GM12878 (cell line): ENCODE results near the gene SMCP. TPM values are rescaled to one million over a fixed set of nuclear protein-coding genes. Genes with fewer than 3 reads are reported as not detected.

Experiments
- ATAC-seq: fragments of 200-7000 bp; cut with Tn5 transposase; 3 replicates; pipeline ENCODE4 v1.9.1; 2020; ENCODE audit warnings: mild to moderate bottlenecking, moderate library complexity
- BruUV-seq: library from RNA; stranded (reverse); fragments of 400-500 nt; replicated peaks from 2 replicates; lab custom pipeline; 2021; lab: Mats Ljungman, UMichigan
- CTCF ChIA-PET: fragments of 300-600 bp; sonication (Branson Sonifier 250); formaldehyde crosslinking; extraction: SDS; loops from one replicate; lab custom pipeline; 2021; ENCODE audit warnings: inconsistent platforms; lab: Yijun Ruan, JAX
- POLR2A ChIA-PET: fragments of 350-600 bp; formaldehyde crosslinking; extraction: SDS; loops from one replicate; lab custom pipeline; 2021; ENCODE audit warnings: inconsistent platforms; lab: Charles Lee
- RAD21 ChIA-PET: fragments of 300-600 bp; sonication (Branson Sonifier 250); formaldehyde crosslinking; loops from one replicate; lab custom pipeline; 2023; ENCODE audit warnings: antibody characterized with exemption; ENCODE audit not compliant: unreplicated experiment; lab: Charles Lee
- SMC1A ChIA-PET: fragments of 300-600 bp; sonication (Branson Sonifier 250); formaldehyde crosslinking; loops from one replicate; lab custom pipeline; 2023; ENCODE audit not compliant: unreplicated experiment, uncharacterized antibody; lab: Charles Lee
- DNase-seq: peaks from one replicate; pipeline ENCODE4 v3.0.0-alpha.2; 2011; ENCODE audit warnings: low read depth, low spot score
- FAIRE-seq: peaks from 3 replicates; lab custom pipeline; 2011; peaks lifted over from hg19 to GRCh38; lab: Jason Lieb, UNC
- H2AFZ ChIP-seq: 2 replicates; pipeline ENCODE4 v1.6.0; 2011; ENCODE audit warnings: low read depth, low read length, control low read depth; ENCODE audit not compliant: control insufficient read depth
- H3K27ac ChIP-seq: 2 replicates; pipeline ENCODE4 v1.5.1; 2011; ENCODE audit warnings: control low read depth; ENCODE audit not compliant: control insufficient read depth, insufficient read depth
- H3K27me3 ChIP-seq, 2 experiments: replicated peaks in 1 of 2; 2 replicates each; pipeline versions ENCODE4 v1.6.0 to v1.6.1; 2011; ENCODE audit warnings: low read length in 1 of 2; ENCODE audit not compliant: control insufficient read depth in 2 of 2, insufficient read depth in 2 of 2
- H3K36me3 ChIP-seq, 2 experiments: 2 replicates each; pipeline ENCODE4 v1.5.1; 2011; ENCODE audit warnings: low read length in 1 of 2; ENCODE audit not compliant: control insufficient read depth in 2 of 2, insufficient read depth in 2 of 2
- H3K4me1 ChIP-seq: 2 replicates; pipeline ENCODE4 v1.6.1; 2011; ENCODE audit warnings: mild to moderate bottlenecking, low read length, moderate library complexity, mixed read lengths; ENCODE audit not compliant: control insufficient read depth, insufficient read depth
- H3K4me2 ChIP-seq: 2 replicates; pipeline ENCODE4 v1.6.0; 2011; ENCODE audit warnings: control low read depth; ENCODE audit not compliant: control insufficient read depth, insufficient read depth
- H3K4me3 ChIP-seq: fragments of 200-600 bp; sonication (generic); 2 replicates; pipeline ENCODE4 v1.5.1; 2016
- H3K79me2 ChIP-seq: 2 replicates; pipeline ENCODE4 v1.6.0; 2011; ENCODE audit warnings: low read length; ENCODE audit not compliant: control insufficient read depth, insufficient read depth
- H3K9ac ChIP-seq: 2 replicates; pipeline ENCODE4 v1.8.0; 2011; ENCODE audit warnings: low read length, control low read depth, mixed read lengths; ENCODE audit not compliant: control insufficient read depth, insufficient read depth
- H3K9me3 ChIP-seq: replicated peaks from 3 replicates; pipeline ENCODE4 v1.5.1; 2011; ENCODE audit warnings: mild to moderate bottlenecking, low read length; ENCODE audit not compliant: control insufficient read depth, insufficient read depth
- H4K20me1 ChIP-seq: 2 replicates; pipeline ENCODE4 v1.6.0; 2011; ENCODE audit not compliant: control insufficient read depth, insufficient read depth
- BMI1 ChIP-seq: fragments of 450-650 bp; IDR thresholded peaks from 2 replicates; pipeline ENCODE4 v1.6.1; 2016; ENCODE audit warnings: mild to moderate bottlenecking, moderate library complexity, borderline replicate concordance
- IRF3 ChIP-seq: fragments of 450-650 bp; IDR thresholded peaks from 2 replicates; pipeline ENCODE4 v1.6.1; 2014; ENCODE audit warnings: mild to moderate bottlenecking
- PML ChIP-seq: IDR thresholded peaks from 2 replicates; pipeline ENCODE4 v1.6.1; 2012; ENCODE audit warnings: low read length, inconsistent platforms
- RAD21 ChIP-seq: IDR thresholded peaks from 2 replicates; pipeline ENCODE4 v1.6.1; 2011; ENCODE audit warnings: mild to moderate bottlenecking, low read depth, low read length, moderate library complexity; ENCODE audit not compliant: insufficient read depth
- SMC3 ChIP-seq: IDR thresholded peaks from 2 replicates; pipeline ENCODE4 v1.6.1; 2011; ENCODE audit warnings: low read length, improper control_type of control experiment, borderline replicate concordance
- WGBS: methylation state at CpG from one replicate; pipeline ENCODE4 v1.1.6; 2016; ENCODE audit warnings: low lambda C conversion rate; ENCODE audit not compliant: insufficient replicate concordance, insufficient coverage; ENCODE audit errors: missing lambda C conversion rate; 5-methylcytosine and 5-hydroxymethylcytosine counted together
- in situ Hi-C: fragments of 300-500 bp; cut with MboI; formaldehyde crosslinking; loops from 9 replicates; pipeline ENCODE4 v1.14.3; 2018; ENCODE audit warnings: mixed read lengths
- intact Hi-C: fragments of 100-400 bp; cut with micrococcal nuclease; formaldehyde crosslinking; loops from one replicate; pipeline ENCODE4 v1.14.2; 2022; ENCODE audit not compliant: unreplicated experiment
- polyA plus RNA-seq, 11 experiments: library from polyadenylated mRNA; depleted of rRNA in 4 of 11; unstranded in 6 of 11; stranded (reverse) in 5 of 11; fragments of >200 nt; fragmentation: Nextera tagmentation in 4 of 11; fragmentation: Illumina TruSeq in 1 of 11; extraction: Ambion mirVana in 4 of 11; extraction: Trizol in 1 of 11; gene quantifications; 1 replicate in 1 of 11; 2 replicates in 10 of 11; pipeline versions ENCODE4 v1.2.1 to v1.2.3, GENCODE V29; 2011 to 2016; ENCODE audit warnings: inconsistent platforms in 2 of 11, missing spikeins in 2 of 11, low read depth in 1 of 11
- total RNA-seq, 4 experiments: library from RNA; depleted of rRNA in 3 of 4; stranded (reverse); fragments of >200 nt in 3 of 4; fragmentation: Illumina TruSeq in 1 of 4; extraction: Trizol in 1 of 4; gene quantifications; 2 replicates each; pipeline versions ENCODE4 v1.2.1 to v1.2.3, GENCODE V29; 2013 to 2021
- TF ChIP-seq, protein P1 (sequence below), 3 experiments: IDR thresholded peaks in 2 of 3; conservative IDR thresholded peaks in 1 of 3; 2 replicates each; pipeline ENCODE4 v1.5.1; 2011; ENCODE audit warnings: low read depth in 3 of 3, low read length in 3 of 3, mild to moderate bottlenecking in 3 of 3, control low read depth in 2 of 3, moderate library complexity in 2 of 3, inconsistent platforms in 1 of 3, mixed read lengths in 1 of 3; ENCODE audit not compliant: control insufficient read depth in 2 of 3, insufficient read depth in 1 of 3; ENCODE audit errors: extremely low read depth in 1 of 3

The SMCP gene
- total and polyA plus RNA-seq, 10 of the 15 experiments (the other 5 are each of a cell fraction or from before 2014, with no cell fraction given): 0.16 to 0.69 (median 0.27) TPM; not detected in 7

DNA sequence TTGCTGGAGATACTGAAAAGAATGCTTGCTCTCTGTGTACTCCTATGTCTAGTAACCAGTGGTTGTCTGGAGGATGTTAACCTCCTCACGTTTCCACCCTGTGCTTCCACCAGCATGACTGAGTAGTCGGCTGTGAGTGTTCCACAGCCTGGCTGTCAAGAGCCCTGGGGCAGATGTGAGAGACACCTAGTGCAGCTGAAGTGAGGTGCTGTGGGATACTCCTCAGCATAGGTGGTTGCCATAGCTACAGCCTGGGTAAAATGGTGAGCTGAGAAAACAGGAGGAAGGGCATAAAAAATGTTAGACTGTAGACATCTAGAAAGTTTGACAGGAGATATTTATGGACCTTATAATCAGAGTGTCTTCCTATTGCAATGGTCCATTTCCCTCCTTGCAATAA, 46.1 kb downstream of the SMCP start:
- 0% methylated on average over 2 of the region's 2 CpGs for WGBS
- ChIA-PET SMC1A (interaction anchor here (0.7 to 1.7 kb wide), 6 partner anchors 10 to 269 kb away, joined by 3 to 9 read pairs (median 3); partner anchors contain the start of gene SMCP), CTCF (interaction anchor here (1.0 to 4.7 kb wide), 8 partner anchors 15 to 269 kb away, joined by 3 to 45 read pairs (median 5); partner anchors contain the start of genes IVL and SMCP), RAD21 (interaction anchor here (1.0 to 2.6 kb wide), 5 partner anchors 12 to 55 kb away, joined by 3 to 12 read pairs (median 4); partner anchors contain the start of gene SMCP), POLR2A (no interaction called here)
- Histone ChIP-seq H2AFZ (no peak overlapping the region), H3K36me3 (no peaks in the 10 kb centered on the region), H3K79me2 (no peaks in the 10 kb centered on the region), H3K9ac (no peak overlapping the region), H3K27ac (no peak overlapping the region), H3K4me1 (no peaks in the 10 kb centered on the region), H3K9me3 (peaks cover 2% of the 10 kb centered on the region; the same call in 1 of the 3 replicates), H4K20me1 (no peaks in the 10 kb centered on the region), H3K27me3 (peaks cover 0 to 2% of the 10 kb centered on the region in 2 experiments; a peak in 1 of 4 replicates), H3K4me2 (no peak overlapping the region), H3K4me3 (no peak overlapping the region)
- FAIRE-seq (no peak), DNase-seq (no peak), ATAC-seq (peak; percentile 49)
- intact Hi-C loops (no loop called here), in situ Hi-C loops (no loop called here)
- BruUV-seq: no TSS peak
- TF ChIP-seq, protein P1, sequence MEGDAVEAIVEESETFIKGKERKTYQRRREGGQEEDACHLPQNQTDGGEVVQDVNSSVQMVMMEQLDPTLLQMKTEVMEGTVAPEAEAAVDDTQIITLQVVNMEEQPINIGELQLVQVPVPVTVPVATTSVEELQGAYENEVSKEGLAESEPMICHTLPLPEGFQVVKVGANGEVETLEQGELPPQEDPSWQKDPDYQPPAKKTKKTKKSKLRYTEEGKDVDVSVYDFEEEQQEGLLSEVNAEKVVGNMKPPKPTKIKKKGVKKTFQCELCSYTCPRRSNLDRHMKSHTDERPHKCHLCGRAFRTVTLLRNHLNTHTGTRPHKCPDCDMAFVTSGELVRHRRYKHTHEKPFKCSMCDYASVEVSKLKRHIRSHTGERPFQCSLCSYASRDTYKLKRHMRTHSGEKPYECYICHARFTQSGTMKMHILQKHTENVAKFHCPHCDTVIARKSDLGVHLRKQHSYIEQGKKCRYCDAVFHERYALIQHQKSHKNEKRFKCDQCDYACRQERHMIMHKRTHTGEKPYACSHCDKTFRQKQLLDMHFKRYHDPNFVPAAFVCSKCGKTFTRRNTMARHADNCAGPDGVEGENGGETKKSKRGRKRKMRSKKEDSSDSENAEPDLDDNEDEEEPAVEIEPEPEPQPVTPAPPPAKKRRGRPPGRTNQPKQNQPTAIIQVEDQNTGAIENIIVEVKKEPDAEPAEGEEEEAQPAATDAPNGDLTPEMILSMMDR (IDR thresholded peaks at IDR 0.05 in 2 of 3, conservative IDR thresholded peaks at IDR 0.05 in 1 of 3; ENCODE audit: control insufficient read depth in 2 of 3, extremely low read depth in 1 of 3, insufficient read depth in 1 of 3, low read depth in 3 of 3, low read length in 3 of 3): peak in 1 of 3 experiments; percentile 7; a peak in 1 of 6 replicates
- peak; percentile 11; the same call in 1 of the 2 replicates for TF ChIP-seq SMC3
- peak; percentile 47 for TF ChIP-seq RAD21
- no peak for TF ChIP-seq IRF3
- TF ChIP-seq BMI1: no peak
- TF ChIP-seq PML: no peak
